22Rv1 (cell line): Measurements from ENCODE around the gene SLC43A1.

ENCODE experiments used
- ZFX ChIP-seq: fragments of 450-650 bp; IDR thresholded peaks from 2 replicates; pipeline ENCODE4 v1.6.1; 2017; ENCODE audit warnings: antibody characterized with exemption, borderline replicate concordance
- TF ChIP-seq, protein P1 (sequence below): fragments of 450-650 bp; IDR thresholded peaks from 2 replicates; pipeline ENCODE4 v1.5.1; 2017; ENCODE audit warnings: mild to moderate bottlenecking

DNA sequence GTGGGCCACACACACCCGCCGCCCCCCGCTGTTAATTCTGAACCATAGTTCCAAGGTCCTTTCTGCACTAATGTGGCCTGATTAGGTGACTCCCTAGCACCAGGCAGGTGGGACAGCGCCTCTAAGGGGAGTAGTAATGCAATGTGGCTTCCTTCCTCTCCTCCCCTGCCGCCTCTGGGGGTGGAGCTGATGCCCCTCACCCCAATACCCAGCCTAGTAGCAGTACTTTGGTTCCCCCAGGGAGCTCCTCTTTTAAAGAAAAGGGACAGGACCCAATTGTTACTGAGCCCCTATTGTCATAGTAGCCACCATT lies 40.7 kb downstream of the SLC43A1 start:
- TF ChIP-seq, protein P1, sequence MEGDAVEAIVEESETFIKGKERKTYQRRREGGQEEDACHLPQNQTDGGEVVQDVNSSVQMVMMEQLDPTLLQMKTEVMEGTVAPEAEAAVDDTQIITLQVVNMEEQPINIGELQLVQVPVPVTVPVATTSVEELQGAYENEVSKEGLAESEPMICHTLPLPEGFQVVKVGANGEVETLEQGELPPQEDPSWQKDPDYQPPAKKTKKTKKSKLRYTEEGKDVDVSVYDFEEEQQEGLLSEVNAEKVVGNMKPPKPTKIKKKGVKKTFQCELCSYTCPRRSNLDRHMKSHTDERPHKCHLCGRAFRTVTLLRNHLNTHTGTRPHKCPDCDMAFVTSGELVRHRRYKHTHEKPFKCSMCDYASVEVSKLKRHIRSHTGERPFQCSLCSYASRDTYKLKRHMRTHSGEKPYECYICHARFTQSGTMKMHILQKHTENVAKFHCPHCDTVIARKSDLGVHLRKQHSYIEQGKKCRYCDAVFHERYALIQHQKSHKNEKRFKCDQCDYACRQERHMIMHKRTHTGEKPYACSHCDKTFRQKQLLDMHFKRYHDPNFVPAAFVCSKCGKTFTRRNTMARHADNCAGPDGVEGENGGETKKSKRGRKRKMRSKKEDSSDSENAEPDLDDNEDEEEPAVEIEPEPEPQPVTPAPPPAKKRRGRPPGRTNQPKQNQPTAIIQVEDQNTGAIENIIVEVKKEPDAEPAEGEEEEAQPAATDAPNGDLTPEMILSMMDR, result no peak
- no peak for TF ChIP-seq ZFX
